GM12872 (cell line): ENCODE measurements around the gene SH3TC2.

Source experiments
- CTCF ChIP-seq: IDR thresholded peaks from 3 replicates; pipeline ENCODE4 v1.5.1; 2011; ENCODE audit warnings: low read depth, mild to moderate bottlenecking, low read length, moderate library complexity; ENCODE audit not compliant: insufficient read depth

Gene SH3TC2

DNA sequence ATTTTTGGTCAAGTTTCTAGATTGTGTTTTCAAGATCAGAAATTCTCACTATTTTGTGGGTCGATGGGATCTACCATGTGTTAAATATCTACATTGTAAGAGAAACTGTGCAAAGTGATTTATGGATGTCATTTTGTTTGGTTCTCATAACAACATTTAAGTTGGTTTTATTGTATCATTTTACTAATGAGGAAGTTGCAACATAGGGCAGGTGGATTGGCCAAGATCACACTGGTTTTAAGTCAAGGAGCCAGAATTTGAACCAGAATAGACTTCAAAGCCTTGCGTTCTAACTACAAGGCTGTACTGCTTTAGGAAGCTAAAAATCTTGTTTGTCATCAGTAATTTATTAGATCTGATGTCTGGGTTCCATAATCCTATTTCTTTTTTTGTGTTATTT, 23.4 kb downstream of the SH3TC2 start:
- no peak for TF ChIP-seq CTCF

DNA sequence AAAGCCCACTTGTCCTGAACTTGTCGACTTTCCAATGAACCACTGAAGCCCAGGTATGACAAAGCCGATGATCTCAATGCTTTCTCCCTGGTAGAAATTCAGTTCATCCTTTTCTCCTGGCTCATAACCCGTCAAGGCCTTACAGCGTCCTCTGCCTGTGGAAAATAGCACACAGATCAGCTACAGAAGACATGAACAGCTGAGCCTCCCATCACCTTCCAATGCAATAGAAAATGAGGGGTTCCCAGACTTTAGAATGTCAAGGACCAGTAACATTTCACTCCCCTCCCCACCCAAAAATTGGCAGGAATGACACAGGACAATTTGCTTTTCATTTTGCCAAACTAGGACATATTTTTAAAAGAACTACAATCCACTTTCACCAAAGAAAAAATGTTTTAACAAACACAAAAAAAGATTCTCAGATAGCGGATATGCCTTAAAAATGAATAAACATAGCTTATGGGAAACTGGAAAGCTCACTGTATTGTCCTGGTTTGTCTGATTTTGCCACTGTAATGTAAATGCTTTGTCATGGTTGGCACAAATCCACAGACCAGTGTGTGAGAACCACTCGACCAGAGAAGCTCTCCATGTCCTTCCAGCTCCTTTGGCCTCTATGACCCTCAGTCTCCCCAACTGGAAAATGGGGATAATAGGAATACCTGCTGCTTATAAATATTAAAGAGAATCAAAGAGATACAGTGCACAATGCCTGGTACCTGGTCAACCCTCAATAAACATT, 24.4 kb downstream of the SH3TC2 start:
- no peak for TF ChIP-seq CTCF

DNA sequence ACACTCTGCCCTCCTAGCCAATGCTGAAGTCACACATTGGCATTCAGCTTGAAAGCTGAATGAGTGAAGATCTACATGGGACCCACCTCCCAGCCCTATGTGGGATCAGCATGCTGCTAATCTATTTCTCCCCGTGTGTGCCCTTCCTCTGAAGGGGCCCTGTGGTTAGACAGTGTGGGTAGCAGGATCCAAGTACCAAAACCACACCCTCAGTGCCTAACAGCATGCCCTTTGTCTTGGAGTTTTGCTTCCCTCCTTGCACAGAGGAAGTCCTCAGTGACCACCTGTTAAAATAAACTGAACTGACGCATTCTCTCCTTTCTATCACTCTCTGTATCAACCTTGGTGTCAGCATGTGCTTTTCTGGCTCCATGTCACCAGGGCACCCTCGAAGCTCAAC, 25.0 kb downstream of the SH3TC2 start:
- no peak for TF ChIP-seq CTCF

DNA sequence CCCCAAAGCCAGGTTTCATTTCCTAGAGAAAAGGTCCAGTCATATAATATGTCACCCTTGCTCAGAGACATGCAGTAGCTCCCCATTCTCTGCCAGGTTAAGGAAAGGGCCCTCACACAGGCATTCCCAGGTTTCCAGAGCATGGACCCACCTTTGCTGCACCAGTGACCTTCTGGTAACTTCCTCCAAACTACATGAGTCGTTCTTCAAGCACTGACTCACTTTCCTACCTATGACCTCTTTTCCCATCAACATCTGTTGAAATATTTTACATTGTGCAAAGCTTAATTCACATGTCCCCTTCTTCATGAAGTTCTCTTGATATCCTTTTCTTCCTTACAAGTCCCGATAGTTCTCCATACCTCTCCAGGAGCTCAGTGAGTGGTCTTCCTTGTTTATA, 25.9 kb downstream of the SH3TC2 start:
- TF ChIP-seq CTCF = no peak

DNA sequence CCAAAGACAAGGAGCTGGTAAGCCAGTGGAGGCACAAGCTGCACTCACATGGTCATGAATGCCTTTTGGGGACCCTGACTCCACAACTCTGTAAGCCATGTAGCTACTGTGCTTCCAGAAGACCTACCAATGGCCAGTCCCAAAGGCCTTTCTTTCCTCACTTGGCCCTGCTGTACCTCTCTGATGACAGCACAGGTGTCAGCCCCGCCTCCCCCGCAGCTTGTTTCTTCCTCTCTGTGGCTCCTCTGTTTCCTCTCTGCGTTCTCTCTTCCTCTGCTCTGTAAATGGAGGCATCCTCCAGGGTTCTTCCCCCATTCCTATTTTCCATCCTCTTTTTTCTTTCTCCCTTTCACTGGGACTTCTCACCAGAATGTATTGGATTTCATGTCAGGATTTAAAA, 26.7 kb downstream of the SH3TC2 start:
- no peak for TF ChIP-seq CTCF

DNA sequence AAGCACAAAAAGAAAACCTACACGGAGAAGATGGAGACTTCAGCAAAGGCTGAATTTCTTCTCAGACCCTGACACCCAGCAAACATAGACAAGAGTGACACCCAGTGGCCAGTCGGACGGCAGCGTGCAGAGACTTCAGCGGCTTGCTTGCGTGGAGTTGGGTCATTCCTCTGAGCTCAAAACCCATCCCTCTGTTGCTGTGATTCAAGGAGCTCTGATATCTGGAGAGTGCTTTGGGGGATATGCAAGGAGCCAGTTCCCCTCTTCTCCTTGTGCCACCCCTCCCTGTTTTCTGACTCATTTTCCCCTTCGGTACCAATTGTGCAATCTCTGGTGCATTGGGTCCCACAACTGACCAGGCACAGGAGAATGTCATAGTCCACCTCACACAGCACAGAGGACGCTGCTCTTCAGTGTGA, 27.5 kb downstream of the SH3TC2 start:
- peak; percentile 90 for TF ChIP-seq CTCF

DNA sequence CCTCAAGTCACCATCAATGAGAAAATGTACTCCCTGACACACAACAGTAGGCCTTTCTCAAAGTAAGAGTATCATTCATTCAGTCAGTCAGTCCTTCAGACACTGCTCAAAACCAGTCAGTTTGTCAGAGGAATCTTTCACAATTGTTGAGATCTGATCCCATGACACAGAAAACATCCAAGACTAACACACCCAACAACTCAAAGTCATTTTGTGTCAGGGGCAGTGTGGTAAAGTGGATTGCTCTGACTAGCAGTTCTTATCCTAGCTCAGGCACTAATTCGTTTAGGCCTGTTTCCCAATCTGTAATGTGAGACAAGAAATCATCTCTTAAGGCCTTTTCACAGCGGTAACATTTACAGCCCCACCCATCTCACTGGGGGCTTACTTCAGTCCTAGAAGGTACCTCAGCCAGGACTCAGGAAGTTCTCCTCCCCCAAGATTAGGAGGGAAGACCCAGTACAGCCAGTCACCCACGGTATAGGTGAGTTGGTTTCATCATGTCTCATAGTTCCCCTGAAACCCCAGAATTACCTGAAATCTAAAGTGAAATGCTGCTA, 31.9 kb downstream of the SH3TC2 start:
- no peak for TF ChIP-seq CTCF
